K562 (cell line): Measurements from ENCODE around the gene INTS6. TPM values are rescaled to one million over a fixed set of nuclear protein-coding genes. Genes with fewer than 3 reads are reported as not detected.

Source experiments
- ATAC-seq: fragments of 200-7000 bp; cut with Tn5 transposase; 3 replicates; pipeline ENCODE4 v1.9.1; 2020; ENCODE audit warnings: moderate library complexity
- BruUV-seq: library from RNA; stranded (reverse); fragments of 400-500 nt; replicated peaks from 2 replicates; lab custom pipeline; 2021; lab: Mats Ljungman, UMichigan
- CTCF ChIA-PET: fragments of 300-600 bp; formaldehyde crosslinking; extraction: SDS; loops from one replicate; lab custom pipeline; 2021; ENCODE audit warnings: low intra/inter-chr PET ratio; lab: Yijun Ruan, JAX
- POLR2A ChIA-PET: fragments of 300-600, 350-650 bp; sonication (Branson Sonifier 250); formaldehyde crosslinking; extraction: SDS; loops from one replicate; lab custom pipeline; 2021; ENCODE audit warnings: antibody characterized with exemption, inconsistent platforms; lab: Yijun Ruan, JAX
- DNase-seq, 4 experiments: peaks; one replicate each; pipeline versions ENCODE4 v3.0.0 to v3.0.0-alpha.2; 2011 to 2018; ENCODE audit warnings: low spot score in 3 of 4, mixed read lengths in 3 of 4; ENCODE audit errors: extremely low read depth in 1 of 4
- FAIRE-seq: peaks from 2 replicates; lab custom pipeline; 2011; peaks lifted over from hg19 to GRCh38; lab: Jason Lieb, UNC
- H2AFZ ChIP-seq: 2 replicates; pipeline ENCODE4 v1.6.0; 2011; ENCODE audit warnings: low read depth, low read length, control low read depth, inconsistent platforms
- H3K27ac ChIP-seq: fragments of 200-600 bp; 3 replicates; pipeline ENCODE4 v1.8.0; 2011; ENCODE audit warnings: low read depth, mild to moderate bottlenecking, control low read depth, inconsistent platforms, low read length, moderate library complexity, mixed read lengths; ENCODE audit errors: extremely low read depth
- H3K27me3 ChIP-seq, 2 experiments: fragments of 300-600 bp in 1 of 2; 2 replicates in 1 of 2; 3 replicates in 1 of 2; pipeline versions ENCODE4 v1.6.0 to v1.8.0; 2011; ENCODE audit warnings: inconsistent platforms in 2 of 2, low read length in 2 of 2, mild to moderate bottlenecking in 1 of 2, mixed read lengths in 1 of 2, moderate library complexity in 1 of 2; ENCODE audit not compliant: control insufficient read depth in 2 of 2, insufficient read depth in 2 of 2
- H3K36me3 ChIP-seq: fragments of 300-600 bp; 3 replicates; pipeline ENCODE4 v1.8.0; 2011; ENCODE audit warnings: mild to moderate bottlenecking, low read length, inconsistent platforms; ENCODE audit not compliant: control insufficient read depth, insufficient read depth
- H3K4me1 ChIP-seq, 2 experiments: fragments of 200-600 bp in 1 of 2; replicated peaks in 1 of 2; 2 replicates in 1 of 2; 3 replicates in 1 of 2; pipeline versions ENCODE4 v1.5.1 to v1.8.0; 2011; ENCODE audit warnings: inconsistent platforms in 2 of 2, low read length in 2 of 2, mild to moderate bottlenecking in 1 of 2, mixed read lengths in 1 of 2, moderate library complexity in 1 of 2; ENCODE audit not compliant: control insufficient read depth in 2 of 2, insufficient read depth in 2 of 2
- H3K4me2 ChIP-seq: 2 replicates; pipeline ENCODE4 v1.6.1; 2011; ENCODE audit warnings: low read length, control low read depth, inconsistent platforms, mixed read lengths; ENCODE audit not compliant: insufficient read depth
- H3K4me3 ChIP-seq: fragments of 200-600 bp; sonication (generic), shearing (Covaris generic); 2 replicates; pipeline ENCODE4 v1.5.1; 2016; ENCODE audit warnings: control low read depth, inconsistent platforms
- H3K79me2 ChIP-seq: fragments of 200-600 bp; 3 replicates; pipeline ENCODE4 v1.8.0; 2011; ENCODE audit warnings: low read length, inconsistent platforms; ENCODE audit not compliant: control insufficient read depth, insufficient read depth
- H3K9ac ChIP-seq, 2 experiments: 2 replicates each; pipeline versions ENCODE4 v1.6.0 to v1.6.1; 2011; ENCODE audit warnings: low read depth in 2 of 2, low read length in 2 of 2, control low read depth in 1 of 2, inconsistent platforms in 1 of 2, mild to moderate bottlenecking in 1 of 2, mixed read lengths in 1 of 2; ENCODE audit not compliant: insufficient read depth in 1 of 2
- H3K9me1 ChIP-seq: one replicate; pipeline ENCODE4 v1.6.0; 2011; ENCODE audit warnings: inconsistent platforms, mild to moderate bottlenecking, low read length, moderate library complexity; ENCODE audit not compliant: control insufficient read depth, insufficient read depth
- H3K9me3 ChIP-seq: replicated peaks from 2 replicates; pipeline ENCODE4 v1.5.1; 2011; ENCODE audit warnings: low read depth, low read length, inconsistent platforms; ENCODE audit not compliant: control insufficient read depth, insufficient read depth
- H4K20me1 ChIP-seq: replicated peaks from 2 replicates; pipeline ENCODE4 v1.6.1; 2011; ENCODE audit warnings: low read length, inconsistent platforms, mixed read lengths; ENCODE audit not compliant: control insufficient read depth, insufficient read depth
- C11orf30 ChIP-seq: fragments of 450-650 bp; IDR thresholded peaks from 2 replicates; pipeline ENCODE4 v1.6.1; 2016; ENCODE audit warnings: low read depth, mild to moderate bottlenecking
- HNRNPH1 ChIP-seq: fragments of 200-400 bp; formaldehyde crosslinking; optimal IDR thresholded peaks from 2 replicates; pipeline ENCODE3; 2017; ENCODE audit warnings: low read depth, mild to moderate bottlenecking, low read length, moderate library complexity
- IFI16 ChIP-seq: fragments of 250-450 bp; sonication (Bioruptor Pico); IDR thresholded peaks from 2 replicates; pipeline ENCODE4 v2.1.2; 2022; ENCODE audit warnings: mild to moderate bottlenecking, inconsistent platforms
- MAFF ChIP-seq: IDR thresholded peaks from 2 replicates; pipeline ENCODE4 v1.6.1; 2012; ENCODE audit warnings: low read length, improper control_type of control experiment
- MAFG ChIP-seq: fragments of 450-650 bp; conservative IDR thresholded peaks from 2 replicates; pipeline ENCODE4 v1.6.1; 2016; ENCODE audit warnings: missing genetic modification characterization, missing compliant biosample characterization
- OTX1 ChIP-seq: fragments of 450-650 bp; formaldehyde crosslinking; IDR thresholded peaks from 2 replicates; pipeline ENCODE4 v1.4.0; 2022; ENCODE audit warnings: mild to moderate bottlenecking
- RFX7 ChIP-seq: fragments of 250-450 bp; sonication (Bioruptor Pico); IDR thresholded peaks from 2 replicates; pipeline ENCODE4 v1.5.1; 2021; ENCODE audit warnings: mild to moderate bottlenecking
- ZNF316 ChIP-seq: fragments of 450-650 bp; IDR thresholded peaks from 2 replicates; pipeline ENCODE4 v1.6.1; 2016
- ZNF644 ChIP-seq: fragments of 200-800 bp; sonication (Bioruptor generic); IDR thresholded peaks from 2 replicates; pipeline ENCODE4 v1.6.1; 2016; ENCODE audit warnings: low read depth, missing genetic modification characterization, missing compliant biosample characterization
- WGBS: fragments of 100-300 bp; shearing (Covaris generic); methylation state at CpG from one replicate; pipeline ENCODE4 v1.1.6; 2016; ENCODE audit warnings: low coverage, mixed read lengths; ENCODE audit not compliant: insufficient coverage; ENCODE audit errors: missing lambda C conversion rate; 5-methylcytosine and 5-hydroxymethylcytosine counted together
- in situ Hi-C: fragments of 300-500 bp; cut with MboI; formaldehyde crosslinking; loops from 4 replicates; pipeline ENCODE4 v1.15.0; 2018; ENCODE audit warnings: inconsistent platforms, mixed read lengths
- intact Hi-C: fragments of 100-400 bp; cut with micrococcal nuclease; formaldehyde crosslinking; loops from 2 replicates; pipeline ENCODE4 v1.14.2; 2022
- polyA plus RNA-seq, 8 experiments: library from polyadenylated mRNA; depleted of rRNA in 4 of 8; stranded (reverse) in 5 of 8; unstranded in 3 of 8; fragments of >200 nt; fragmentation: Nextera tagmentation in 2 of 8; fragmentation: Illumina TruSeq in 1 of 8; extraction: Ambion mirVana in 2 of 8; extraction: Trizol in 1 of 8; gene quantifications; 2 replicates each; pipeline versions ENCODE4 v1.2.1 to v1.2.3, GENCODE V29; 2011 to 2014; ENCODE audit warnings: inconsistent platforms in 1 of 8, missing spikeins in 1 of 8
- total RNA-seq, 7 experiments: library from RNA; depleted of rRNA in 6 of 7; stranded (reverse); fragments of >200 nt in 6 of 7; fragmentation: Illumina TruSeq in 2 of 7; extraction: Trizol in 2 of 7; gene quantifications; 2 replicates each; pipeline versions ENCODE4 v1.2.1 to v1.2.3, GENCODE V29; 2011 to 2021; ENCODE audit warnings: low replicate concordance in 1 of 7
- TF ChIP-seq, protein P1 (sequence below): fragments of 250-450 bp; sonication (Bioruptor Pico); IDR thresholded peaks from 2 replicates; pipeline ENCODE4 v1.4.0; 2020; ENCODE audit warnings: mild to moderate bottlenecking

Gene INTS6
- total and polyA plus RNA-seq, 9 of the 15 experiments (the other 6 are each of a cell fraction or from before 2014, with no cell fraction given), result 3.7 to 29.8 (median 16.1) TPM

- Histone ChIP-seq H3K4me3 (no peak overlapping the region), H3K9ac (no peak overlapping the region), H3K27ac (no peak overlapping the region), H4K20me1 (no peaks in the 10 kb centered on the region), H3K4me2 (no peak overlapping the region), H2AFZ (no peak overlapping the region), H3K4me1 (no peaks in the 10 kb centered on the region), H3K9me1 (no peaks in the 10 kb centered on the region), H3K36me3 (peaks cover 85% of the 10 kb centered on the region), H3K79me2 (no peaks in the 10 kb centered on the region), H3K9me3 (no peaks in the 10 kb centered on the region), H3K27me3 (no peaks in the 10 kb centered on the region)
- no peak for FAIRE-seq
- DNase-seq, result no peak
- no peak for ATAC-seq
- no TSS peak for BruUV-seq
- ChIA-PET POLR2A (interaction anchor here (0.9 kb wide), 1 partner anchor 15 kb away, joined by 3 read pairs; no protein-coding TSS in a partner anchor), CTCF (no interaction called here)
- WGBS, result 86% methylated on average over 2 of the region's 2 CpGs
- in situ Hi-C loops, result no loop called here
- TF ChIP-seq RFX7 (CRISPR knock-in tag) (no peak), HNRNPH1 (no peak), ZNF644 (tag) (no peak)
- intact Hi-C loops, result no loop called here
Measured at GRCh38 chr13:51373451-51373850, 79.4 kb downstream of the INTS6 start.

- Histone ChIP-seq H4K20me1 (no peaks in the 10 kb centered on the region), H3K27me3 (no peaks in the 10 kb centered on the region), H3K9me3 (no peaks in the 10 kb centered on the region), H3K27ac (no peak overlapping the region), H3K79me2 (no peaks in the 10 kb centered on the region), H3K9ac (no peak overlapping the region), H3K4me1 (no peaks in the 10 kb centered on the region), H3K9me1 (no peaks in the 10 kb centered on the region), H2AFZ (no peak overlapping the region), H3K4me2 (no peak overlapping the region), H3K36me3 (peaks cover 82% of the 10 kb centered on the region), H3K4me3 (no peak overlapping the region)
- BruUV-seq, result no TSS peak
- CTCF ChIA-PET, result no interaction called here
- FAIRE-seq (no peak), ATAC-seq (no peak), DNase-seq (no peak)
- in situ Hi-C loops, result no loop called here
- TF ChIP-seq C11orf30, result peak; percentile 43; the same call in 1 of the 2 replicates
- TF ChIP-seq, protein P1, sequence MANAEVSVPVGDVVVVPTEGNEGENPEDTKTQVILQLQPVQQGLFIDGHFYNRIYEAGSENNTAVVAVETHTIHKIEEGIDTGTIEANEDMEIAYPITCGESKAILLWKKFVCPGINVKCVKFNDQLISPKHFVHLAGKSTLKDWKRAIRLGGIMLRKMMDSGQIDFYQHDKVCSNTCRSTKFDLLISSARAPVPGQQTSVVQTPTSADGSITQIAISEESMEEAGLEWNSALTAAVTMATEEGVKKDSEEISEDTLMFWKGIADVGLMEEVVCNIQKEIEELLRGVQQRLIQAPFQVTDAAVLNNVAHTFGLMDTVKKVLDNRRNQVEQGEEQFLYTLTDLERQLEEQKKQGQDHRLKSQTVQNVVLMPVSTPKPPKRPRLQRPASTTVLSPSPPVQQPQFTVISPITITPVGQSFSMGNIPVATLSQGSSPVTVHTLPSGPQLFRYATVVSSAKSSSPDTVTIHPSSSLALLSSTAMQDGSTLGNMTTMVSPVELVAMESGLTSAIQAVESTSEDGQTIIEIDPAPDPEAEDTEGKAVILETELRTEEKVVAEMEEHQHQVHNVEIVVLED (CRISPR knock-in tag), result no peak
- 0 out of 2 replicates have a peak, but pooled peaks have one; percentile 33 for TF ChIP-seq MAFF
- TF ChIP-seq ZNF316, result peak; percentile 79
- TF ChIP-seq IFI16 (CRISPR knock-in tag), result no peak
- TF ChIP-seq MAFG, result peak; percentile 43; the same call in 1 of the 2 replicates
- no peak for TF ChIP-seq OTX1 (CRISPR knock-in tag)
- POLR2A ChIA-PET, result no interaction called here
- intact Hi-C loops, result no loop called here
- WGBS, result 85% methylated on average over 6 of the region's 6 CpGs
Measured at GRCh38 chr13:51371768-51372399, 81.0 kb downstream of the INTS6 start.
